Liver (tissue), 3 donors: ENCODE data around the gene IFNA1.

Source experiments
- EGR1 ChIP-seq, 2 donors: IDR thresholded peaks; 2 replicates each; pipeline ENCODE4 v1.6.1; 2016 to 2018; ENCODE audit warnings: antibody characterized with exemption in 2 of 2, low read depth in 2 of 2
- JUND ChIP-seq, 2 donors: IDR thresholded peaks; 2 replicates each; pipeline ENCODE4 v1.6.1; 2016; ENCODE audit warnings: antibody characterized with exemption in 2 of 2
- RAD21 ChIP-seq, 2 donors: IDR thresholded peaks; 2 replicates each; pipeline ENCODE4 v1.6.1; 2016; ENCODE audit warnings: antibody characterized with exemption in 2 of 2, mild to moderate bottlenecking in 2 of 2
- RXRA ChIP-seq, 2 donors: IDR thresholded peaks; 2 replicates each; pipeline ENCODE4 v1.6.1; 2017 to 2018; ENCODE audit warnings: antibody characterized with exemption in 2 of 2, mild to moderate bottlenecking in 1 of 2
- SP1 ChIP-seq: IDR thresholded peaks from 2 replicates; pipeline ENCODE4 v1.6.1; 2018; ENCODE audit warnings: antibody characterized with exemption, mild to moderate bottlenecking
- TAF1 ChIP-seq: conservative IDR thresholded peaks from 2 replicates; pipeline ENCODE4 v1.6.1; 2016; ENCODE audit warnings: antibody characterized with exemption, mild to moderate bottlenecking
- YY1 ChIP-seq: IDR thresholded peaks from 2 replicates; pipeline ENCODE4 v1.6.1; 2016; ENCODE audit warnings: antibody characterized with exemption, mild to moderate bottlenecking
- TF ChIP-seq, protein P1 (sequence below): IDR thresholded peaks from 2 replicates; pipeline ENCODE4 v1.6.1; 2016; ENCODE audit warnings: antibody characterized with exemption
- TF ChIP-seq, protein P2 (sequence below): IDR thresholded peaks from 2 replicates; pipeline ENCODE4 v1.6.1; 2016; ENCODE audit warnings: antibody characterized with exemption, mild to moderate bottlenecking
- TF ChIP-seq, protein P3 (sequence below): fragments of 150-350 bp; IDR thresholded peaks from 2 replicates; pipeline ENCODE4 v1.5.1; 2017; ENCODE audit warnings: improper control_type of control experiment, low read depth, low read length; ENCODE audit not compliant: missing input control
- TF ChIP-seq, protein P4 (sequence below): IDR thresholded peaks from 2 replicates; pipeline ENCODE4 v1.6.1; 2016; ENCODE audit warnings: antibody characterized with exemption
- TF ChIP-seq, protein P5 (sequence below): IDR thresholded peaks from 2 replicates; pipeline ENCODE4 v1.6.1; 2016; ENCODE audit warnings: antibody characterized with exemption
- donor health status: healthy.
- donor health status: healthy.

DNA sequence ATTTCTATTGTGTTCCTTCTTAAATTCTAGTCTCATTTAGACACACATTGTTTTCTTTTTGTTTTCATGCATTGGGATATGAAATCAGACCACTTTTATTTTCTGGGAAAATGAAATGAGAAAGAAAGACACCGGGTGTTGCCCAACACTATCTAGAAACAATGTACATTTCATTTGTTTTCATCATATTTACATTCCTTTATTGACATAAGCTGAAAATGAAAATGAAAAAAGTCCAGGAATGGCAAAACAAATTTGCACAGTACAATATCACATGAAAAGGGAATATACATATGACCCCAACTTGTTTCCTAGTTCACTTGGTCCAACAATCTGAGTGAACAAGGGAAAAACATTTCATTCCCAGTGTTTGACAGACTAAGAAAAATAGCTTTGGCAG is 21.1 kb downstream of the IFNA1 start:
- TF ChIP-seq, protein P1, sequence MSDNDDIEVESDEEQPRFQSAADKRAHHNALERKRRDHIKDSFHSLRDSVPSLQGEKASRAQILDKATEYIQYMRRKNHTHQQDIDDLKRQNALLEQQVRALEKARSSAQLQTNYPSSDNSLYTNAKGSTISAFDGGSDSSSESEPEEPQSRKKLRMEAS, result no peak
- TF ChIP-seq, protein P2, sequence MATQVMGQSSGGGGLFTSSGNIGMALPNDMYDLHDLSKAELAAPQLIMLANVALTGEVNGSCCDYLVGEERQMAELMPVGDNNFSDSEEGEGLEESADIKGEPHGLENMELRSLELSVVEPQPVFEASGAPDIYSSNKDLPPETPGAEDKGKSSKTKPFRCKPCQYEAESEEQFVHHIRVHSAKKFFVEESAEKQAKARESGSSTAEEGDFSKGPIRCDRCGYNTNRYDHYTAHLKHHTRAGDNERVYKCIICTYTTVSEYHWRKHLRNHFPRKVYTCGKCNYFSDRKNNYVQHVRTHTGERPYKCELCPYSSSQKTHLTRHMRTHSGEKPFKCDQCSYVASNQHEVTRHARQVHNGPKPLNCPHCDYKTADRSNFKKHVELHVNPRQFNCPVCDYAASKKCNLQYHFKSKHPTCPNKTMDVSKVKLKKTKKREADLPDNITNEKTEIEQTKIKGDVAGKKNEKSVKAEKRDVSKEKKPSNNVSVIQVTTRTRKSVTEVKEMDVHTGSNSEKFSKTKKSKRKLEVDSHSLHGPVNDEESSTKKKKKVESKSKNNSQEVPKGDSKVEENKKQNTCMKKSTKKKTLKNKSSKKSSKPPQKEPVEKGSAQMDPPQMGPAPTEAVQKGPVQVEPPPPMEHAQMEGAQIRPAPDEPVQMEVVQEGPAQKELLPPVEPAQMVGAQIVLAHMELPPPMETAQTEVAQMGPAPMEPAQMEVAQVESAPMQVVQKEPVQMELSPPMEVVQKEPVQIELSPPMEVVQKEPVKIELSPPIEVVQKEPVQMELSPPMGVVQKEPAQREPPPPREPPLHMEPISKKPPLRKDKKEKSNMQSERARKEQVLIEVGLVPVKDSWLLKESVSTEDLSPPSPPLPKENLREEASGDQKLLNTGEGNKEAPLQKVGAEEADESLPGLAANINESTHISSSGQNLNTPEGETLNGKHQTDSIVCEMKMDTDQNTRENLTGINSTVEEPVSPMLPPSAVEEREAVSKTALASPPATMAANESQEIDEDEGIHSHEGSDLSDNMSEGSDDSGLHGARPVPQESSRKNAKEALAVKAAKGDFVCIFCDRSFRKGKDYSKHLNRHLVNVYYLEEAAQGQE, result no peak
- TF ChIP-seq, protein P3, sequence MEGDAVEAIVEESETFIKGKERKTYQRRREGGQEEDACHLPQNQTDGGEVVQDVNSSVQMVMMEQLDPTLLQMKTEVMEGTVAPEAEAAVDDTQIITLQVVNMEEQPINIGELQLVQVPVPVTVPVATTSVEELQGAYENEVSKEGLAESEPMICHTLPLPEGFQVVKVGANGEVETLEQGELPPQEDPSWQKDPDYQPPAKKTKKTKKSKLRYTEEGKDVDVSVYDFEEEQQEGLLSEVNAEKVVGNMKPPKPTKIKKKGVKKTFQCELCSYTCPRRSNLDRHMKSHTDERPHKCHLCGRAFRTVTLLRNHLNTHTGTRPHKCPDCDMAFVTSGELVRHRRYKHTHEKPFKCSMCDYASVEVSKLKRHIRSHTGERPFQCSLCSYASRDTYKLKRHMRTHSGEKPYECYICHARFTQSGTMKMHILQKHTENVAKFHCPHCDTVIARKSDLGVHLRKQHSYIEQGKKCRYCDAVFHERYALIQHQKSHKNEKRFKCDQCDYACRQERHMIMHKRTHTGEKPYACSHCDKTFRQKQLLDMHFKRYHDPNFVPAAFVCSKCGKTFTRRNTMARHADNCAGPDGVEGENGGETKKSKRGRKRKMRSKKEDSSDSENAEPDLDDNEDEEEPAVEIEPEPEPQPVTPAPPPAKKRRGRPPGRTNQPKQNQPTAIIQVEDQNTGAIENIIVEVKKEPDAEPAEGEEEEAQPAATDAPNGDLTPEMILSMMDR, result no peak
- TF ChIP-seq TAF1 (no peak), JUND (IDR thresholded peaks at IDR 0.05) (no peak), RAD21 (IDR thresholded peaks at IDR 0.05) (no peak), EGR1 (IDR thresholded peaks at IDR 0.05; ENCODE audit: low read depth in 2 of 2) (no peak), YY1 (no peak), SP1 (no peak), RXRA (IDR thresholded peaks at IDR 0.05) (no peak)
- TF ChIP-seq, protein P4, sequence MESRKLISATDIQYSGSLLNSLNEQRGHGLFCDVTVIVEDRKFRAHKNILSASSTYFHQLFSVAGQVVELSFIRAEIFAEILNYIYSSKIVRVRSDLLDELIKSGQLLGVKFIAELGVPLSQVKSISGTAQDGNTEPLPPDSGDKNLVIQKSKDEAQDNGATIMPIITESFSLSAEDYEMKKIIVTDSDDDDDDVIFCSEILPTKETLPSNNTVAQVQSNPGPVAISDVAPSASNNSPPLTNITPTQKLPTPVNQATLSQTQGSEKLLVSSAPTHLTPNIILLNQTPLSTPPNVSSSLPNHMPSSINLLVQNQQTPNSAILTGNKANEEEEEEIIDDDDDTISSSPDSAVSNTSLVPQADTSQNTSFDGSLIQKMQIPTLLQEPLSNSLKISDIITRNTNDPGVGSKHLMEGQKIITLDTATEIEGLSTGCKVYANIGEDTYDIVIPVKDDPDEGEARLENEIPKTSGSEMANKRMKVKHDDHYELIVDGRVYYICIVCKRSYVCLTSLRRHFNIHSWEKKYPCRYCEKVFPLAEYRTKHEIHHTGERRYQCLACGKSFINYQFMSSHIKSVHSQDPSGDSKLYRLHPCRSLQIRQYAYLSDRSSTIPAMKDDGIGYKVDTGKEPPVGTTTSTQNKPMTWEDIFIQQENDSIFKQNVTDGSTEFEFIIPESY, result no peak
- TF ChIP-seq, protein P5, sequence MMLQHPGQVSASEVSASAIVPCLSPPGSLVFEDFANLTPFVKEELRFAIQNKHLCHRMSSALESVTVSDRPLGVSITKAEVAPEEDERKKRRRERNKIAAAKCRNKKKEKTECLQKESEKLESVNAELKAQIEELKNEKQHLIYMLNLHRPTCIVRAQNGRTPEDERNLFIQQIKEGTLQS, result no peak
